Stimulated activated CD8-positive, alpha-beta memory T cell treated with anti-CD3 and anti-CD28 coated beads, Interleukin-7, amount 100 ng/mL, for 1 hour (primary cell): Measurements from ENCODE around the gene VEPH1.

ENCODE experiments used
- DNase-seq, 2 donors: peaks; one replicate each; pipeline ENCODE4 v3.0.0-alpha.2; 2020; ENCODE audit warnings: low read depth in 2 of 2

The VEPH1 gene

GRCh38 chr3:157523814-157524213, 20.6 kb upstream of the VEPH1 start:
- no peak for DNase-seq

DNA sequence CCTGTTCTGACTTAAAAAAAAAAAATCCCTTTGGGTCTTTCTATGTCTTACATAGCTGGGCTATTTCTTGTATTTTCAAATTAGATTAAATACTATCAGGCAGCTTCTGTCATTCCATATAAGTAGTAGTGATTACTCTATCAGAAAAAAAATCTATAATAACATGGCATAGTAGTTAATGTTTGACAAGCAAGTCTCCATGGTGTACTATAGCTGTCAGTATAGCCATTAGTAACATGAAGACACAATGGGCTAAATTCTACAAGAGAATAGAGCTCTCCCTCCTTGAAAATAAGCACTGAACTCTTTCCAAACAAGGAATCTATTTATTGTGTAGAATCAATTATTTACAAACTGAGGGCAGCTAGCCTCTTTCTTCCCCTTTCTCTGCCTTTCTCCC, 19.4 kb upstream of the VEPH1 start:
- no peak for DNase-seq

GRCh38 chr3:157520485-157521150, 17.4 kb upstream of the VEPH1 start:
- no peak for DNase-seq

DNA sequence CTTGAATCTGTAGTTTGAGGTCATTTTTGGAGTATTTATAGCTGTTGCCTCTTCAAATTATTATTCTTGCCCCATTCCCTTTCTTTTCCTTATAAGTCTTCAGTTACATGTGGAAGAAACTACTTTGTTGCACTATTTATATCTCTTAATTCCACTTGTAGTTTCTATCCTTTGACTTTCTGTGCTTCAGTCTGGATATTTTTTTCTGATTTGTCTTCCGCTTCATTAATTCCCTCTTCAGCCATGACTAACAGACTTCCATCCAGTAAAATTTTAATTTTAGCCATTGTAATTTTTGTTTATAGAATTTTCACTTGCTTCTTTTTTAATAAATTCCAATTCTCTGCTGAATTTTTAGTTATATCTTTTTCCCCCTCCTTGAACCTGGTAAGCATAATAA, 15.7 kb upstream of the VEPH1 start:
- no peak for DNase-seq

DNA sequence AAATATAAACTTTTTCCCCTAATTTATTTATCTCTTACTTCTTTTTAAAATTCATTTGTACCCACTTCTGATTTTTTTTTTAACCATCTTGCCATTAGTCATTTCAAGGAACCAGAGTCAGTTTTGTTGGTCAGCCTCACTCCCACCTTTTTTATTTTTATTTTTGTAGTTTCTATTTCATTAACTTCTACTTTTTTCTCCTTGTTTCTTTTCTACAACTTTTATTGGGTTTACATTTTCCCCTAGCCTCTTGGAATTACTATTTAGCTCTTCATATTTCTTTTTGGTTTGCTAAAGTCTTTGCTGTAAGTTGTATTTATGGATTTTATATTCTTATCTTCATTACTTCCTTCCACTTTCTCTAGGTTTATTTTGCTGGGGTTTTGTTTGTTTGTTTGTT, 13.7 kb upstream of the VEPH1 start:
- no peak for DNase-seq

DNA sequence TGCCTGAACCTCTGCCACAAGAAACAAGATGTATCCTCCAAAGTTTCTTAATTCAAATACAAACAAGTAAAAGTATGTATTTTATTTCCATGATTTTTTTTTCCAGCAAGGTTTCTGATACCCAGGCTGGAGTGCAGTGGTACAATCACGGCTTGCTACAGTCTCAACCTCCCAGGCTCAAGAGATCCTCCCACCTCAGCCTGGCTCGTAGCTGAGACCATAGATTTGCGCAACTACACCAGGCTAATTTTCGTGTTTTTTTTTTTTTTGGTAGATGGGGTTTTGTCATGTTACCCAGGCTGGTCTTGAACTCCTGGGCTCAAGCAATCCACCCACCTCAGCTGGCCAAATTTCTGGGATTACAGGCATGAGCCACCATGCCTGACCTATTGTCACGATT, 12.2 kb upstream of the VEPH1 start:
- no peak for DNase-seq

GRCh38 chr3:157514371-157514895, 11.2 kb upstream of the VEPH1 start:
- no peak for DNase-seq

DNA sequence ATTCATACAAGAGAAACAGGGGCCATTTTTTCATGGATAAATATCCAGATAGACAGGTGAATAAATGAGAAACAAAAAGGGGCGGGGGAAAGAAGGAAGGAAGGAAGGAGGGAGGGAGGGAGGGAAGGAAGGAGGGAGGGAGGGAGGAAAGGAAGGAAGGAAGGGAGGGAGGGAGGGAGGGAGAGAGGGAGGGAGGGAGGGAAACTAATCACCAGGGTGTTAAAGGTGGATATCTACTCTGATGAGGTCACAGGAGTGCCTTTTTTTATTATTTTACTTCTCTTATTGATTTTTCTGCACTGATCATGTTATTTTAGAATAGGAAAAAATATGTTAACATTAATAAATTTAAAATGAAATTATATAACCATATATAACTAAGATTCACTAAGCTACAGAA, 10.4 kb upstream of the VEPH1 start:
- DNase-seq: no peak

DNA sequence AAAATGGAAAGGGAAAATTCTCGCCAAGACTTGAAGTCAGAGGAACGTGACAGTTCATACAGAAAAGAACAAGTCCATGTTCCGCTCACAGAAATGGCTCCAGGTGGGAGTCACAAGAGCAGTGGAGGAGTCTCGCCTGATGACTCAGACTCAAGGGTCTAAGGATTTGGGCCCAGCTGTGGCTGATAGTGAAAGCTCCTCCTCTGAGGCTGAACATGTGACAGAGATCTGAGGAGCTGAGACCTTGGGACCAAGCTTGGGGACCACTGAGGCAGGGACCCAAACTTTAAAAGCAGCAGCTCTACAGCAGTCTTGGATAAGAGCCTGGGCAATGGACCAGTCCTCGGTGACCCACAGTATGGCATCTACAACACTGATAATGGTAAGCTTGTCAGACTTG, 9.3 kb upstream of the VEPH1 start:
- no peak for DNase-seq

- no peak for DNase-seq
Observed at GRCh38 chr3:157508461-157508860, 5.2 kb upstream of the VEPH1 start.

DNA sequence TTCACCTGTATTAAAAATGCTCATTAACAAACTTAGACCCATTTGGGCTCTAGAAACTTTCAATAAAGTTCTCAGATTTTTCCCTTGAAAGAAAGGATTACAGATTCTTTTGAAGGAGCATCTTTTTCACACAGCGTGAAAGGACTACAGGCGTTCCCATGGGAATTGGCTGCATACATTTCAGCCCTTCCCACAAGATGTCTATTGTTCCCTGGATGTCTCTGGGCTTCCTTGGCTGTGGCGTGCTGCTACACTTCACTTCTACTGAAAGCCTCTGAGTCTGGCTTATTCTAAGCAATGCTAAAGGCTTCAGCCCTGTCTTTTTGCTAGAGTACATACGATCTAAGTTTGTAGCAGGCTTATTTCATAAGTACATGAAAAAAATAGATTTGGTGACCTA, 1.4 kb downstream of the VEPH1 start:
- DNase-seq: no peak

GRCh38 chr3:157500232-157500631, 3.0 kb downstream of the VEPH1 start:
- DNase-seq: no peak

DNA sequence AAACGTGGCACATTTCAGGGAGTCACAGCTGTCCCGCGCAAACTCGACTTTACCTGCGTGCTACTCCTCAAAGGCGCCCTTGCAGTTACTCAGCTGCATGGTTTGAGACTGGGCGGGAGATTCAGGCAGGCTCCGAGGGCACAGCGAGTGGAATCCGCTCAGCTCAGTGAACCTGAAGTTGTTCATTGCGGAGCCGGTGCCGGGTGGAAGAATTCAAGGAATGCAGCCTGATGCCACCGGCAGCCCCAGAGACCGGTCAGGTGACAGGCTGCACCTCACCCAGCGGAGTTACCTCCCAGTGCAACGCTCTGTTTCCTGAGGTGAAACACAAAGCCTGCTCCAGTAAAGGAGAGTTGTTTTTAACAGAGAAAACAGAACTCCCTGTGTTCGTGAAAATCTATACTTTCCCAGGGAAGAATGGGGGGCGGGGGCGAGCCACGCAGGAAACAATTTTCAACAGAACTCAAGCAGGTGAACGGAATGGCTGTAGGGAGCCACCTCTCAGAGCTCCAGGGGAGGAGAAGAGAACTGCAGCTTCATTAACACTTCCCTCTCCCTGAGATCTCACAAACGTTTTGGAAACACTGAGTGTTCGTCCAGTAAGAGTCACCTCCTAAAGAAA, 3.8 kb downstream of the VEPH1 start:
- no peak for DNase-seq

DNA sequence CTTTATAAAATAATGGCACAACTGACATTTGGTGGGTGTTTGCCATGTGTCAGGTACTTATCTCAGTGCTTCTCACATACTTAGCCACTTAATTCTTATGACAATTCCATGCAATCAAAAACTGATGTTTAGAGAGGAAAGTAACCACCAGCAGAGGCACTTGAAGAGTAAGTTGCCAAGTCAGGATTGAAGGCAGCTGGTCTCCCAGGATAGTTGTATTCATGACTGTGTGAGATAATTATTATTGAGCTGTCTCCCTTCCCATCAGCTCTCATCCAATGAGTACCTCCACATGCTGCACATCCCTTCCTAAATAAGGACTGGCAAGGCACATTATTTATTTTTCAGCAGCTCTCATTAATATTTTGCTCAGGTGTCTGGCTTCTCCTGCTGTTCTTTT, 4.8 kb downstream of the VEPH1 start:
- no peak for DNase-seq

GRCh38 chr3:157495846-157496245, 7.4 kb downstream of the VEPH1 start:
- DNase-seq: no peak

GRCh38 chr3:157494581-157495281, 8.5 kb downstream of the VEPH1 start:
- no peak for DNase-seq

DNA sequence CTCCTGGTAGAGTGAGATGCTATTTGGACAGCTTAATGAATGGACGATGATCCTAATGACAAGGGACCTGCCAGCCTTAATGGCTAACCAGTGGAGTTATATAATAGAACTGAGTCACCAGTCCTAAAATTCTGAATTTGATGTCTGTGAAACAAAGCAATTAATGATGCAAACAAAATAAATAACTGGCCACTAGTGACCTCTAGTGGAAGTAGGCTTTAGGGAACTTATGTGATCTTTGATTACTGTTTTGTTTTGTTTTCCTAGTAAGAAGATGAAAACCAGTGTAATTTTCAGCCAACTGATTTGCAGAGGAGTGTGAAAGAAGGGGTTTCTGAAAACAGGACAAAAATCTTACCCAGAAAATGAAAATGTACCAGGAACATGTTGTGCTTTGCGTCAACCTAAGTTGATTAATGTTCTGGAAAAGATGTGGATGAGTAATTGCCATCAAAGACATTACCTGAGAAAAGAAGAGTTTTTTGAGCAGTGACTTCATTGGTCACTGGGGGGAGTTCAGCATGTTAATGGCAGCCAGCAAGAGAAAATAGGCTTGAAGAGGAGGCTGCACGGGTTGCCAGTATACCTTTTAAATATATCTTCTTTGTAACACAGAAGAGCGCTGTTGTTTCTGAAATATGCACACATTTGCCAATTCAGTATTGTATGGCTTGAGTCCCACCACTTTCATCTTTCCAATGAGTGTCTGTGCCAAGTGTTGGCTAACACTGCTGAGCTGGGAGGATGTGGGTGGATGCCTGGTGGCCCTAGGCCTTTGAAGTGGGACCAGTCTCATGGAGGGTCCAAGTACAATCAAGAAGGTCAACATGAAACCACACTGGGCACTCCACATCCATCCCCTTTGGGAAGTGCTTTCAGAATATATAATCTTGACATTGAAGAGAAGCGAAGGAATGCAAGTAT, 9.3 kb downstream of the VEPH1 start:
- DNase-seq: no peak

DNA sequence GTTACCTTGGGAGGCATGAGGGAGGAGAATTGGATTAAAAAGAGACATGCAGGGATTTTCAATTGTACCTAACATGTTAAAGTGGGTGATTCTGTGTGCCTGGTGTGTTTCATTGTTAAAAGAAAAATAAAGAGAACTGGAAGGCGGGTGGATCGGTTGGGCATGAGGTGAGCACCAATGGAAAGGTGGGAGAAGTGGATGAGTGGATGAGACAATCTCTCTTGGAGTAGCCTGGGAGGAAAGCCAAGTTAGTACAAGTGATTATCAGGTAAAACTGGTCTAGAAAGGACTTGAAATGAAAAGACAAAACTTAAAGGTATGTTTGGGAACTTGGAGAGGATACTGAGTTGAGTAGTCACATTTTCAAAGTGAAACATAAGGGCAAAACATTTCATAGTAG, 12.1 kb downstream of the VEPH1 start:
- no peak for DNase-seq

DNA sequence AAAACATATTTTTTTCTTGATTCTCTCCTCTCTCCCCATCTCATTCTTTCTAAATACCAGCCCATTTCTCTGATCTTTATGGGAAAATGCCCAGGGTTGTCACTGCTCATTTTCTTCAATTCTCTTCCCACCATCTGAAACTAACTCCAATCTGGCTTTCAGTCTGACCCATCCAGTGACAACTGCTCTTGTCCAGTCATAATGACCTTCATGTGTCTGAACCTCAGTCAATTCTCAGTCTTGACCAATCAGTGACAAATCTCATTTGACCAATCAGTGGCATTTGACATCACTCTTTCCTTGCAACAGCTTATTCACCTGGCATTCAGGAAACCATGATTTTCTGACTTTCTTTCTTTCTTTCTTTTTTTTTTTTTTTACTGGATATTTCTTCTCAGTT, 15.1 kb downstream of the VEPH1 start:
- no peak for DNase-seq

DNA sequence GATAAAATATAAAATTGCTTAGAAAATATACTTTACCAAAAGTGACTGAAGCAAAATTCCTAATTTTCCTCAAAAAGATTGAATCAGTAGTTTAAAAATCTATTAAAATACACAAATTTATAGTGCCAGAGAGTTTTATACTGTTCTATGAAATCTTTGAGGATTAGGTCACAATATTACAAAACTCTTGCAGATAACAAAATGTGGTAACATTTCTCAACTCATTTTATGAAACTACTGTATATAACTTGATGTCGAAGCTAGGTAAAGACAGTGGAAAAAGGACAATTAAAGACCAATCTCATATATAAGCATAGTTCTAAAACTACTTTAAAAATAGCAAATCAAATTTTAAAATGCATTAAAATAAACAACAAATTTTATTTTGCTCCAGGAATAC, 15.9 kb downstream of the VEPH1 start:
- no peak for DNase-seq

GRCh38 chr3:157479464-157480243, 23.6 kb downstream of the VEPH1 start:
- DNase-seq: no peak
